HEK293 (cell line): ENCODE data around the gene FLRT1.

Experiments
- CTCF ChIA-PET: fragments of 350-600 bp; formaldehyde crosslinking; extraction: SDS; loops from one replicate; lab custom pipeline; 2021; ENCODE audit warnings: antibody characterized with exemption; lab: Yijun Ruan, JAX
- POLR2A ChIA-PET: fragments of 300-600 bp; formaldehyde crosslinking; extraction: SDS; loops from one replicate; lab custom pipeline; 2020; ENCODE audit warnings: antibody characterized with exemption, inconsistent platforms; lab: Yijun Ruan, JAX
- H3K27ac ChIP-seq: fragments of 200-500 bp; sonication (Bioruptor generic); 2 replicates; pipeline ENCODE4 v1.5.1; 2014; ENCODE audit warnings: low read depth, low read length, control low read depth, inconsistent platforms; ENCODE audit errors: extremely low read depth
- H3K36me3 ChIP-seq, 2 experiments: fragments of 200-500 bp in 1 of 2; sonication (Bioruptor generic) in 1 of 2; 1 replicate in 1 of 2; 2 replicates in 1 of 2; pipeline ENCODE4 v1.5.1; 2014 to 2017; ENCODE audit warnings: inconsistent platforms in 2 of 2, low read length in 2 of 2; ENCODE audit not compliant: control insufficient read depth in 2 of 2, insufficient read depth in 1 of 2
- H3K4me1 ChIP-seq: fragments of 200-500 bp; sonication (Bioruptor generic); 2 replicates; pipeline ENCODE4 v1.5.1; 2014; ENCODE audit warnings: mild to moderate bottlenecking, low read length, inconsistent platforms; ENCODE audit not compliant: control insufficient read depth, insufficient read depth
- H3K4me3 ChIP-seq: 2 replicates; pipeline ENCODE4 v1.5.1; 2011; ENCODE audit warnings: low read depth, mild to moderate bottlenecking, control low read depth, low read length, moderate library complexity
- H3K9me3 ChIP-seq: fragments of 200-500 bp; sonication (Bioruptor generic); 2 replicates; pipeline ENCODE4 v1.5.1; 2014; ENCODE audit warnings: low read depth, low read length, inconsistent platforms; ENCODE audit not compliant: control insufficient read depth, insufficient read depth
- CTCF ChIP-seq: fragments of 450-650 bp; formaldehyde crosslinking; IDR thresholded peaks from 2 replicates; pipeline ENCODE4 v1.5.1; 2016; ENCODE audit warnings: missing biosample characterization, missing genetic modification characterization
- EGR2 ChIP-seq: fragments of 450-650 bp; formaldehyde crosslinking; IDR thresholded peaks from 2 replicates; pipeline ENCODE4 v1.5.1; 2016; ENCODE audit warnings: low read depth, missing biosample characterization, missing genetic modification characterization
- ELK4 ChIP-seq: IDR thresholded peaks from 2 replicates; pipeline ENCODE4 v1.6.1; 2011; ENCODE audit warnings: mild to moderate bottlenecking, low read depth, low read length, borderline replicate concordance
- GLIS1 ChIP-seq: fragments of 450-650 bp; formaldehyde crosslinking; IDR thresholded peaks from 2 replicates; pipeline ENCODE4 v1.5.1; 2016; ENCODE audit warnings: missing biosample characterization, missing genetic modification characterization
- HIC1 ChIP-seq: fragments of 450-650 bp; formaldehyde crosslinking; IDR thresholded peaks from 2 replicates; pipeline ENCODE4 v1.5.1; 2016; ENCODE audit warnings: missing biosample characterization, missing genetic modification characterization
- HOXA7 ChIP-seq: sonication (generic); formaldehyde crosslinking; IDR thresholded peaks from 2 replicates; pipeline ENCODE4 v1.8.1; 2022; ENCODE audit warnings: missing genetic modification reagents, borderline replicate concordance
- KLF17 ChIP-seq: fragments of 450-650 bp; formaldehyde crosslinking; IDR thresholded peaks from 2 replicates; pipeline ENCODE4 v1.5.1; 2016; ENCODE audit warnings: missing biosample characterization, missing genetic modification characterization
- KLF7 ChIP-seq: fragments of 450-650 bp; formaldehyde crosslinking; IDR thresholded peaks from 2 replicates; pipeline ENCODE4 v1.5.1; 2016; ENCODE audit warnings: missing biosample characterization, missing genetic modification characterization, borderline replicate concordance
- MEIS1 ChIP-seq: sonication (generic); formaldehyde crosslinking; IDR thresholded peaks from 2 replicates; pipeline ENCODE4 v1.8.1; 2022; ENCODE audit warnings: missing genetic modification reagents, mild to moderate bottlenecking, borderline replicate concordance
- WT1 ChIP-seq: fragments of 450-650 bp; formaldehyde crosslinking; IDR thresholded peaks from 2 replicates; pipeline ENCODE4 v1.5.1; 2016; ENCODE audit warnings: missing biosample characterization, missing genetic modification characterization
- YY1 ChIP-seq: fragments of 450-650 bp; formaldehyde crosslinking; IDR thresholded peaks from 2 replicates; pipeline ENCODE4 v1.5.1; 2018; ENCODE audit warnings: missing biosample characterization, missing genetic modification characterization
- ZBTB10 ChIP-seq: fragments of 450-650 bp; formaldehyde crosslinking; IDR thresholded peaks from 2 replicates; pipeline ENCODE4 v1.5.1; 2016; ENCODE audit warnings: missing biosample characterization, missing genetic modification characterization
- ZBTB48 ChIP-seq: fragments of 450-650 bp; formaldehyde crosslinking; IDR thresholded peaks from 2 replicates; pipeline ENCODE4 v1.5.1; 2016; ENCODE audit warnings: missing biosample characterization, missing genetic modification characterization
- ZBTB7A ChIP-seq: fragments of 450-650 bp; formaldehyde crosslinking; IDR thresholded peaks from 2 replicates; pipeline ENCODE4 v1.5.1; 2016; ENCODE audit warnings: low read depth, missing biosample characterization, missing genetic modification characterization
- ZNF174 ChIP-seq: fragments of 450-650 bp; formaldehyde crosslinking; IDR thresholded peaks from 2 replicates; pipeline ENCODE4 v1.5.0; 2017; ENCODE audit warnings: missing biosample characterization, mild to moderate bottlenecking, missing genetic modification characterization
- ZNF184 ChIP-seq: fragments of 450-650 bp; IDR thresholded peaks from 2 replicates; pipeline ENCODE4 v1.5.1; 2018; ENCODE audit warnings: missing biosample characterization, mild to moderate bottlenecking, missing genetic modification characterization
- ZNF19 ChIP-seq: fragments of 450-650 bp; formaldehyde crosslinking; IDR thresholded peaks from 2 replicates; pipeline ENCODE4; 2016; ENCODE audit warnings: missing biosample characterization, missing genetic modification characterization, low read depth
- ZNF23 ChIP-seq: fragments of 450-650 bp; formaldehyde crosslinking; IDR thresholded peaks from 2 replicates; pipeline ENCODE4 v1.5.1; 2016; ENCODE audit warnings: missing biosample characterization, missing genetic modification characterization, borderline replicate concordance
- ZNF366 ChIP-seq: fragments of 450-650 bp; formaldehyde crosslinking; conservative IDR thresholded peaks from 2 replicates; pipeline ENCODE4 v1.5.1; 2016; ENCODE audit warnings: missing biosample characterization, missing genetic modification characterization
- ZNF621 ChIP-seq: fragments of 450-650 bp; formaldehyde crosslinking; IDR thresholded peaks from 2 replicates; pipeline ENCODE4 v1.5.1; 2017; ENCODE audit warnings: missing biosample characterization, missing genetic modification characterization
- ZNF654 ChIP-seq: fragments of 450-650 bp; formaldehyde crosslinking; IDR thresholded peaks from 2 replicates; pipeline ENCODE4 v1.5.1; 2016; ENCODE audit warnings: low read depth, missing biosample characterization, missing genetic modification characterization
- ZNF660 ChIP-seq: fragments of 450-650 bp; IDR thresholded peaks from 2 replicates; pipeline ENCODE4 v1.5.1; 2018; ENCODE audit warnings: missing biosample characterization, mild to moderate bottlenecking, missing genetic modification characterization
- ZNF747 ChIP-seq: fragments of 450-650 bp; formaldehyde crosslinking; IDR thresholded peaks from 2 replicates; pipeline ENCODE4 v1.5.1; 2016; ENCODE audit warnings: missing biosample characterization, missing genetic modification characterization
- ZNF76 ChIP-seq: fragments of 450-650 bp; formaldehyde crosslinking; IDR thresholded peaks from 2 replicates; pipeline ENCODE4; 2016; ENCODE audit warnings: low read depth, missing biosample characterization, missing genetic modification characterization, borderline replicate concordance
- ZNF785 ChIP-seq: fragments of 450-650 bp; formaldehyde crosslinking; IDR thresholded peaks from 2 replicates; pipeline ENCODE4 v1.5.1; 2016; ENCODE audit warnings: missing biosample characterization, missing genetic modification characterization
- ZSCAN30 ChIP-seq: fragments of 450-650 bp; IDR thresholded peaks from 2 replicates; pipeline ENCODE4 v1.5.1; 2018; ENCODE audit warnings: missing biosample characterization, mild to moderate bottlenecking, missing genetic modification characterization, moderate library complexity

The FLRT1 gene

GRCh38 chr11:64006398-64006797, 29.3 kb upstream of the FLRT1 start:
- TF ChIP-seq HIC1, result 0 out of 2 replicates have a peak, but pooled peaks have one; percentile 24
- TF ChIP-seq ZSCAN30 (tag by site-specific recombination), result no peak
- H3K4me1 ChIP-seq, result no peaks in the 10 kb centered on the region
- CTCF ChIA-PET, result interaction anchor here (0.6 to 1.3 kb wide), 2 partner anchors 168 to 297 kb away, joined by 3 read pairs; partner anchors contain the start of gene MARK2

GRCh38 chr11:64007160-64007628, 28.5 kb upstream of the FLRT1 start:
- H3K36me3 ChIP-seq, result peaks cover 0 to 3% of the 10 kb centered on the region in 2 experiments; a peak in 1 of 3 replicates
- H3K4me1 ChIP-seq, result no peaks in the 10 kb centered on the region
- POLR2A ChIA-PET, result interaction anchor here (0.7 to 2.1 kb wide), 5 partner anchors 9 to 1125 kb away, joined by 3 to 5 read pairs (median 3); partner anchors contain the start of gene STIP1
- no peak overlapping the region for H3K4me3 ChIP-seq
- CTCF ChIA-PET, result interaction anchor here (0.5 to 1.5 kb wide), 7 partner anchors 8 to 296 kb away, joined by 3 to 9 read pairs (median 3); no protein-coding TSS in a partner anchor
- H3K9me3 ChIP-seq, result no peaks in the 10 kb centered on the region
- no peak overlapping the region for H3K27ac ChIP-seq
- TF ChIP-seq WT1 (tag by site-specific recombination) (no peak), ZNF366 (tag by site-specific recombination) (peak; percentile 57; the same call in 1 of the 2 replicates), ZNF76 (tag by site-specific recombination) (no peak), ZNF654 (tag by site-specific recombination) (no peak), ELK4 (no peak), ZBTB7A (tag by site-specific recombination) (no peak), KLF7 (no peak), ZNF621 (no peak), ZNF747 (tag by site-specific recombination) (no peak), ZBTB48 (tag by site-specific recombination) (0 out of 2 replicates have a peak, but pooled peaks have one; percentile 33), CTCF (tag by site-specific recombination) (0 out of 2 replicates have a peak, but pooled peaks have one; percentile 36), HOXA7 (no peak), GLIS1 (peak; percentile 49), ZNF785 (tag by site-specific recombination) (no peak), ZNF184 (tag by site-specific recombination) (no peak), MEIS1 (CRISPR knock-in tag) (no peak), ZNF19 (tag by site-specific recombination) (no peak), EGR2 (0 out of 2 replicates have a peak, but pooled peaks have one; percentile 33), YY1 (tag by site-specific recombination) (no peak), ZNF660 (no peak), ZNF23 (tag by site-specific recombination) (no peak), KLF17 (tag by site-specific recombination) (no peak), ZNF174 (tag by site-specific recombination) (no peak), ZBTB10 (tag by site-specific recombination) (no peak)

More at GRCh38 chr11:64006398-64006797, 29.3 kb upstream of the FLRT1 start:
- POLR2A ChIA-PET, result interaction anchor here (2.1 kb wide), 1 partner anchor 19 kb away, joined by 5 read pairs; no protein-coding TSS in a partner anchor
- no peak overlapping the region for H3K27ac ChIP-seq
- peaks cover 0 to 10% of the 10 kb centered on the region in 2 experiments; a peak in 1 of 3 replicates for H3K36me3 ChIP-seq
- no peak overlapping the region for H3K4me3 ChIP-seq
- no peaks in the 10 kb centered on the region for H3K9me3 ChIP-seq
